Measurements from ENCODE around the gene ETS1.

The ETS1 gene

DNA sequence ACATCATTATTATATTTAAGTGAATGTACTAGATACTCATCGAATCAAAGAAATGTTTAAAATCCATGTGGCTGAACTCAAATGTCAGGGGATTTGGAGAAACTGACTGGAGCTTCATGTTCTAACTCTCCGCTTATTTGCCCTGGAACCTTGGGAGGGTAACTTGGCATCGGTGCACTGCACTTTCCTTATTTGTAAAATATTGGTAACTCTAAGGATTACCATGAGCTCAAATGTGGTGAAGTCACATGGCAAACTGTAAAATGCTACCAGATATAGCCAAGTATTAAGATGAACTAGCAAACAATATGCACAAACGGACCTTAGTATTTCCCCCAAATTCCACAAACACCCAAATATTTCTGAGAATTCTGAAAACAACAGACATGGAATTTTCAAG lies 75.6 kb downstream of the ETS1 start:
- DNase-seq (ENCODE audit: extremely low read depth, low read depth), result no peak
- no peak for TF ChIP-seq CTCF (IDR thresholded peaks at IDR 0.05; ENCODE audit: low read depth, low read length)

DNA sequence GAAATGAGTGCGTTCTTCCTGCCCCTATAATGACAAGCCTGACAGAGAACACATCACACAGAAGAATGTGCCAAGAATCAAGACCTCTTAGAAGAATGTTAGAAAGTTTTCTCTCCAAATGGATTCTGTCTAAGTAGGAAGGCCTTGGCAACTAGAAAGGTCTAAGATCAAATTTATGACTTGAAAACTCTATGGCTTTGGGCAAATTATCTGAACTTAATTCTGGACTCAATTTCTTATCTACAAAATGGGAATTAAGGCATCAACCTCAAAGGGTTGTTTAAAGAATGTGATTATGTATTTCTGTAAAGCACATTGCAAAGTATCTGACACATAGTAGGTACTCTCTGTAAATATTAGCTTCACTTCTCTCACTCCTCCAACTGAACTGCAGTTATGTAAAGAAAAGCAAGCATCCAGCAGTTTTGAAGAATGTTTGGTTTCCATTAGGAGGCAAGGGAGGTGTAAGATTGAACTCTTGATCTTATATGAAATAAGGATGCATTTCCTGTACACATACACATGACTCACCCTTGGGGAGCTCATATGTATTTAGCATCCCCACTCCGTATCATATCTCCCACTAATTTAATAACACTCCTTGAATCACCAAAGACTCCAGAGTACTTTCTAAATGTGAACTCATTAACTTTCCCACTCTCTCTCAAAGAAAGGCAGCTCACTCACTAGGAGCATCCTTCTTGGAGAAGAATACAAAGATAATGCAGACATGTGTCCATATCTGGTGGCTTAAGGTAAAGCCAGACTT lies 77.6 kb downstream of the ETS1 start:
- no peak for TF ChIP-seq CTCF (IDR thresholded peaks at IDR 0.05; ENCODE audit: low read depth, low read length)
- DNase-seq (ENCODE audit: extremely low read depth, low read depth), result no peak

GRCh38 chr11:128508770-128509510 lies 78.4 kb downstream of the ETS1 start:
- no peak for DNase-seq (ENCODE audit: extremely low read depth, low read depth)

GRCh38 chr11:128507936-128508335 lies 79.4 kb downstream of the ETS1 start:
- no peak for DNase-seq (ENCODE audit: extremely low read depth, low read depth)
- no peak for TF ChIP-seq CTCF (IDR thresholded peaks at IDR 0.05; ENCODE audit: low read depth, low read length)

More at GRCh38 chr11:128508770-128509510, 78.4 kb downstream of the ETS1 start:
- TF ChIP-seq CTCF (IDR thresholded peaks at IDR 0.05; ENCODE audit: low read depth, low read length), result no peak

- peak; percentile 92 for DNase-seq (ENCODE audit: extremely low read depth, low read depth)
- TF ChIP-seq CTCF (IDR thresholded peaks at IDR 0.05; ENCODE audit: low read depth, low read length), result no peak
Observed at GRCh38 chr11:128506999-128507611, 80.3 kb downstream of the ETS1 start.

DNA sequence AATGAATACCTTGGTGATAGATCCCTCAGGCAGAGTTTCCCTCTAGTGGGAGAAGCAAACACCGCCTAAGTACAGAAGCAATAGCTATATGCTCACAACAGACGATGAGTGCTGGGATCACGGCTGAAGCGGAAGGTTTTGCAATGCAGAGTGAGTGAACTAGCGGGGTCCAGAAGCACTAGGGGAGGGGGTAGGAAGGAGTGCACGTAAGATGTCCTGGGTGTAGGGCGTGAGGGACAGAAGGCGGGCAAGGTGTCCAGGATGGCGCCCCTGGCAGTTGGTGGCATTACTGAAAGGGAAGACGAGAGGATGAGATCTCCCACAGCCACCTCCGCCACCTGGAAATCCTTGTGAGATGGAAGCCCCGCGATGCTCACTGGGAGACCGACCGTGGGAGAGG lies 81.0 kb downstream of the ETS1 start:
- TF ChIP-seq CTCF (IDR thresholded peaks at IDR 0.05; ENCODE audit: low read depth, low read length), result no peak; the same call in 1 of the 2 replicates
- DNase-seq (ENCODE audit: extremely low read depth, low read depth), result no peak
